ENCODE data around the gene SCGB1C1. TPM values are rescaled to one million over a fixed set of nuclear protein-coding genes. Genes with fewer than 3 reads are reported as not detected.

Gene SCGB1C1
- total and polyA plus RNA-seq, 2 of the 8 experiments (the other 6 are each of a cell fraction or from before 2014, with no cell fraction given), result not detected

DNA sequence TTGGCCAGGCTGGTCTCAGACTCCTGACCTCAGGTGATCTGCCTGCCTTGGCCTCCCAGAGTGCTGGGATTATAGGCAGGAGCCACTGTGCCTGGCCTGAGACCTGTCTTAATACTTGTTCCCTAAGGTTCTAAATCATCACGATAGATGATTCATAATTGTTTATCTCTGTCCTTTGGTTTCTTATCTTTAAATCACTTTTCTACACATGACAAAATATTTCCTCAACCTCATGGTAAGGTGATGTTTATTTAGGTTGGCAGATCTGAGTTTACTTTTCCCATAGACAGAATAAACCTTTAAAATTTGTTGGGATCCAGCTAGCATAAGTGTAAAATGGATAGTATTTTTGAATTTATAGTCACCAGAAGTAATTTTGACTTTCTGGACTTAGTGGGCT, 47.4 kb downstream of the SCGB1C1 start:
- CTCF ChIA-PET (ENCODE audit: partially characterized antibody), result interaction anchor here (1.0 to 8.7 kb wide), 5 partner anchors 13 to 122 kb away, joined by 3 to 88 read pairs (median 4); no protein-coding TSS in a partner anchor

More for the DNA sequence above, 47.4 kb downstream of the SCGB1C1 start:
- H4K5ac ChIP-seq (ENCODE audit: insufficient read length, low read depth, low read length), result no peak overlapping the region
- no peak overlapping the region for H3K14ac ChIP-seq (ENCODE audit: insufficient read length)
- no peak overlapping the region for H3K23ac ChIP-seq (ENCODE audit: insufficient read length)
- no peak overlapping the region for H3K4me2 ChIP-seq (ENCODE audit: insufficient read depth in 1 of 2, low read depth in 2 of 2, low read length in 2 of 2)
- no peak overlapping the region for H2AK5ac ChIP-seq (ENCODE audit: low read depth, low read length)
- no peak overlapping the region for H4K91ac ChIP-seq (replicated peaks; ENCODE audit: insufficient read length, low read length)
- peaks cover 0 to 5% of the 10 kb centered on the region in 2 experiments for H4K20me1 ChIP-seq (replicated peaks in 1 of 2; ENCODE audit: control insufficient read depth in 1 of 2, insufficient read depth in 2 of 2, low read length in 2 of 2)
- H3K18ac ChIP-seq (ENCODE audit: extremely low read depth, low read length), result no peak overlapping the region
- H3K79me1 ChIP-seq (ENCODE audit: low read depth, low read length), result peaks cover 2% of the 10 kb centered on the region; the same call in 1 of the 2 replicates
- H3K9me3 ChIP-seq (ENCODE audit: insufficient read depth in 2 of 2, low read depth in 1 of 2, low read length in 1 of 2), result no peaks in the 10 kb centered on the region
- no peak overlapping the region for H2AFZ ChIP-seq (ENCODE audit: low read length)
- peaks cover 4 to 26% (median 19%) of the 10 kb centered on the region in 4 experiments for H3K36me3 ChIP-seq (ENCODE audit: control insufficient read depth in 2 of 4, insufficient read depth in 4 of 4, low read length in 3 of 4)
- no peak overlapping the region for H4K8ac ChIP-seq (ENCODE audit: extremely low read depth, insufficient read depth, low read length)
- no peak overlapping the region for H2BK5ac ChIP-seq (ENCODE audit: low read depth, low read length)
- 96% methylated on average over 1 of the region's 1 CpG; no CpG with 5 or more reads in 1 of the 2 experiments for WGBS, 2 experiments (ENCODE audit: extremely low coverage in 1 of 2, insufficient coverage in 1 of 2, insufficient read length in 1 of 2, insufficient replicate concordance in 2 of 2, low coverage in 1 of 2, low lambda C conversion rate in 2 of 2, missing lambda C conversion rate in 1 of 2)
- H2BK12ac ChIP-seq (ENCODE audit: low read depth, low read length), result no peak overlapping the region
- H3K9ac ChIP-seq (replicated peaks in 1 of 4; ENCODE audit: extremely low read depth in 1 of 4, low read depth in 3 of 4, low read length in 3 of 4), result no peak overlapping the region
- POLR2A ChIA-PET (ENCODE audit: partially characterized antibody), result no interaction called here
- no peak for TF ChIP-seq NANOG (IDR thresholded peaks at IDR 0.05; ENCODE audit: insufficient read depth, low read depth, low read length, poor library complexity, severe bottlenecking)
- TF ChIP-seq BCL11A (IDR thresholded peaks at IDR 0.05; ENCODE audit: low read depth in 2 of 2, low read length in 2 of 2), result no peak
- TF ChIP-seq POLR2AphosphoS5 (IDR thresholded peaks at IDR 0.05; ENCODE audit: low read depth, low read length), result no peak
- TF ChIP-seq JUND (IDR thresholded peaks at IDR 0.05; ENCODE audit: low read length), result no peak
- TF ChIP-seq, protein P1, sequence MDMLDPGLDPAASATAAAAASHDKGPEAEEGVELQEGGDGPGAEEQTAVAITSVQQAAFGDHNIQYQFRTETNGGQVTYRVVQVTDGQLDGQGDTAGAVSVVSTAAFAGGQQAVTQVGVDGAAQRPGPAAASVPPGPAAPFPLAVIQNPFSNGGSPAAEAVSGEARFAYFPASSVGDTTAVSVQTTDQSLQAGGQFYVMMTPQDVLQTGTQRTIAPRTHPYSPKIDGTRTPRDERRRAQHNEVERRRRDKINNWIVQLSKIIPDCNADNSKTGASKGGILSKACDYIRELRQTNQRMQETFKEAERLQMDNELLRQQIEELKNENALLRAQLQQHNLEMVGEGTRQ (IDR thresholded peaks at IDR 0.05; ENCODE audit: low read length), result no peak
- H3K4me1 ChIP-seq (replicated peaks in 1 of 4; ENCODE audit: control insufficient read depth in 3 of 4, insufficient read depth in 4 of 4, low read length in 3 of 4), result no peaks in the 10 kb centered on the region; a peak in 1 of 7 replicates
- no peak overlapping the region for H3K27ac ChIP-seq (ENCODE audit: low read depth, low read length)
- DNase-seq (ENCODE audit: low read depth in 1 of 2, low spot score in 2 of 2), result no peak
- H3K56ac ChIP-seq (replicated peaks; ENCODE audit: insufficient read length, low read depth, low read length), result no peak overlapping the region
- no peak overlapping the region for H2BK15ac ChIP-seq (ENCODE audit: low read length)
- H2BK20ac ChIP-seq (ENCODE audit: low read length), result no peak overlapping the region
- no peak overlapping the region for H3K4me3 ChIP-seq (ENCODE audit: extremely low read depth in 1 of 4, insufficient read depth in 2 of 4, low read depth in 3 of 4, low read length in 4 of 4)
- no peak overlapping the region for H3K4ac ChIP-seq (replicated peaks; ENCODE audit: insufficient read length, low read depth, low read length)
- peaks cover 9 to 27% of the 10 kb centered on the region in 2 experiments for H3K79me2 ChIP-seq (ENCODE audit: control insufficient read depth in 1 of 2, insufficient read depth in 2 of 2, low read length in 2 of 2)
- H3K27me3 ChIP-seq (replicated peaks in 1 of 4; ENCODE audit: control insufficient read depth in 3 of 4, extremely low read depth in 1 of 4, insufficient read depth in 3 of 4, low read length in 3 of 4), result no peaks in the 10 kb centered on the region
- H3K23me2 ChIP-seq (ENCODE audit: low read depth, low read length), result peaks cover 14% of the 10 kb centered on the region
- H2BK120ac ChIP-seq (replicated peaks; ENCODE audit: low read depth, low read length), result no peak overlapping the region
- no peak for FAIRE-seq

Data from H1 (cell line).